HG03135 (cell line): ENCODE measurements around the gene TKFC.
"Not testable (repeated sequence)": the region's sequence is repeated elsewhere in the genome, so short reads cannot be mapped to it uniquely, and the experiment has no call there.

ENCODE experiments used
- ATAC-seq: cut with Tn5 transposase; IDR thresholded peaks from one replicate; pipeline ENCODE4 v1.9.1; 2021; ENCODE audit warnings: mild to moderate bottlenecking, moderate library complexity; ENCODE audit not compliant: unreplicated experiment

TKFC gene

GRCh38 chr11:61362542-61362875, 29.5 kb downstream of the TKFC start:
- ATAC-seq = no peak

DNA sequence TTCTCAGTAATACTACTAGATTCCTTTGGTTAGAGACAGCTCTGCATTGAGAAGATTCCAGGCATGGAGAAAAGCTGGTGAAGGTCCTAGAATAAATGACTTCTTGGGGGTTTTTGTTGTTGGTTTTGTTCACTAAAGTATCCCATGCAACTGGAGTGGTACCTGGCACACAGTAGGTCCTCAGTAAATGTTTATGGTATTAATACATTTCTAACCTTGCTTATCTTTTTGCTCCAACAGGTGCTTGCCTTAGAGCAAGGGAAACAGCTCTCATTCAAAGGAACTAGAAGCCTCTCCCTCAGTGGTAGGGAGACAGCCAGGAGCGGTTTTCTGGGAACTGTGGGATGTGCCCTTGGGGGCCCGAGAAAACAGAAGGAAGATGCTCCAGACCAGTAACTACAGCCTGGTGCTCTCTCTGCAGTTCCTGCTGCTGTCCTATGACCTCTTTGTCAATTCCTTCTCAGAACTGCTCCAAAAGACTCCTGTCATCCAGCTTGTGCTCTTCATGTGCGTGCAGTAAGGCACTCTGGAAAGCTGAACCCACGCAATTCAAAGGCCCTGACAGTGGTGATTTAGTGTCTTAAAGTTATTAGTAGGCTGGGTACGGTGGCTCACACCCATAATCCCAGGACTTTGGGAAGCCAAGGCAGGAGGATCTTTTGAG, 31.1 kb downstream of the TKFC start:
- ATAC-seq = no peak

- ATAC-seq = no peak
These were observed 34.4 kb downstream of the TKFC start for GRCh38 chr11:61367406-61367805.

DNA sequence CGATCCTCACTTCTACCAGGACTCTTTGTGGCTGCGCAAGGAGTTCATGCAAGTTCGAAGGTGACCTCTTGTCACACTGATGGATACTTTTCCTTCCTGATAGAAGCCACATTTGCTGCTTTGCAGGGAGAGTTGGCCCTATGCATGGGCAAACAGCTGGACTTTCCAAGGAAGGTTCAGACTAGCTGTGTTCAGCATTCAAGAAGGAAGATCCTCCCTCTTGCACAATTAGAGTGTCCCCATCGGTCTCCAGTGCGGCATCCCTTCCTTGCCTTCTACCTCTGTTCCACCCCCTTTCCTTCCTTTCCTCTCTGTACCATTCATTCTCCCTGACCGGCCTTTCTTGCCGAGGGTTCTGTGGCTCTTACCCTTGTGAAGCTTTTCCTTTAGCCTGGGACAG, 35.6 kb downstream of the TKFC start:
- no peak for ATAC-seq

DNA sequence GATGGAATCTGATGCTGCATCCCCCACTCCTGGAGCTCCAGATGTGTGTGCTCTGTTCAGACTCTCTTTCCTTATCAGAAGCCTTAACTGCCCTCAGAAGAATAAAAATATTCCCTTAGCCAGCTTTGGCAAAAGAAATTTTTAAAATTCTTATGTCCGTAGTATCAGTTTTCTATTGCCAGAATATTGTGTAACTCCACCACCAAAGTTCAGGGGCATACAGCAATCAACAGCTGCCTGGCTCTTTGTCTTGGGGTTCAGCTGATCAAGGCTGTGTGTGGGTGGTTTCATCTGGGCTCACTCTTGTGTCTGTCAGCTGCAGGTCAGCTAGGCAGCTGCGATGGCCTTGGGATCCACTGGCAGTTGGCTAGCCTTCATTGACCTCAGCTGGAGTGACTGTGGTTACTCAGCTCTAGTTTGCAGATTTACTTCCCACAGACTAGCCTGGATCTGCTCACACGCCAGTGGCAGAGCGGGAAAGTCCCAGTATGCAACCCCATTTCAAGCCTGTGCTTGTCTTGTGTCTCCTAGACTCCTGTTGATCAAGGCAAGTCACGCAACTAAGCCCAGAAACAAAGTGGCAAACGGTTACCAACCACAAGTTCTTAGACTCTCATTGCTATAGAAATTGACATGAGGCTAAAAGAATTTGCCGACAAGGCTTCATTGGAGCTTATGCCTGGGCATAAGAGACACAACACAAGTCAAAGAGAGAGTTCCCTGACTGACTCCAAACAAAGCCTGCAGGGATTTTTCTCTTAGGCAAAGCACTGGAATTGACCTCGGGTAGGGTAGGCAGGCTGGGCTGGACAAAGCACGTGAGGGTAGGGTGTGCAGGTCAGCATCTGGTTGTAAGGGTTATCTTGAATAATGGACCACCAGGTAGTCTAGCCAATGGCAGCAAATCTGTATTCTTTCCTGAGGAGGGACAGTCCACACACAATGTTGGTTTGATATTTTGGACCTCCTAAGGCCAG, 36.6 kb downstream of the TKFC start:
- ATAC-seq = no peak

GRCh38 chr11:61370349-61371005, 37.4 kb downstream of the TKFC start:
- ATAC-seq = no peak

GRCh38 chr11:61372659-61373420, 39.8 kb downstream of the TKFC start:
- ATAC-seq = no peak

- ATAC-seq = no peak
These were observed 42.7 kb downstream of the TKFC start for GRCh38 chr11:61375761-61376108.

DNA sequence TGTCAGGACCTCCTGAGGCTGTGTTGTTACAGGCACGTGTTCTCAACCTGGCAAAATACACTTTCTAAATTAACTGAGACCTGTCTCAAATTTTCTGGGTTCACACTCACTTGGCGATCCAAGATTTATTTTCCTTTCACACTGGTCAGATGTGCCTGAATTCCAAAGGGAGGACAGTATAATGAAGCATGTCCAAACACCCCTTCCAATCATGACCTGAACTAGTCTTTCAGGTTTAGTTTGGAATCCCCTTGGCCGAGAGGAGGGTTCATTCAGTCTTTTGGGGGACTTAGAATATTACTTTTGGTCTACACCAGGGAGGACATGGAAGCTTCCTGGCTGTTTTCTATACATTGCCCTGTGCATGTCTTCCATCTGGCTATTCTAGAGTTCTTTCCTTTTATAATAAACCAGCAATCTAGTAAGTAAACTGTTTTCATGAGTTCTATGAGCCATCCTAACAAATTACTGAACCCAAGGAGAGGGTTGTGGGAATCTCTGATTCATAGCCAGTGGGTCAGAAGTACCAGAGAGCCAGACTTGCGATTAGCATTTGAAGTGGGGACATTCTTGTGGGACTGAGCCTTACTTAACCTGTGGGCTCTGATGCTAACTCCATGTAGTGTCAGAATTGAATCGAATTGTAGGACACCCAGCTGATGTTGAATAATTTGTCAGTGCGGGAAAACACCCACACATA, 44.6 kb downstream of the TKFC start:
- no peak for ATAC-seq

GRCh38 chr11:61378713-61379313, 45.8 kb downstream of the TKFC start:
- ATAC-seq = no peak

GRCh38 chr11:61380884-61381283, 47.9 kb downstream of the TKFC start:
- ATAC-seq = no peak

DNA sequence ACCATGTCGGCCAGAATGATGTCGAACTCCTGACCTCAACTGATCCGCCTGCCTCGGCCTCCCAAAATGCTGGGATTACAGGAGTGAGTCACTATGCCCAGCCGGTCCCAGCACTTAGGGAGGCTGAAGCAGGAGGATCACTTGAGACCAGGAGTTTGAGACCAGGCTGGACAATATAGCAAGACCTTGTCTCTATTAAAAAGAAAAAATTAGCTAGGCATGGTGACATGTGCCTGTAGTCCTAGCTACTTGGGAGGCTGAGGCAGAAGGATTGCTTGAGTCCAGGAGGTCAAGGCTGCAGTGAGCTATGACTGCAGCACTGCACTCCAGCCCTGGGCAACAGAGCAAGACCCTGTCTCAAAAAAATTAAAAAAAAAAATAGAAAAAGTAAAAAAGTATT, 50.8 kb downstream of the TKFC start:
- not testable (repeated sequence) for ATAC-seq

- no peak for ATAC-seq
These were observed 51.5 kb downstream of the TKFC start for GRCh38 chr11:61384271-61385242.

- no peak for ATAC-seq
These were observed 57.1 kb downstream of the TKFC start for GRCh38 chr11:61390161-61390560.

DNA sequence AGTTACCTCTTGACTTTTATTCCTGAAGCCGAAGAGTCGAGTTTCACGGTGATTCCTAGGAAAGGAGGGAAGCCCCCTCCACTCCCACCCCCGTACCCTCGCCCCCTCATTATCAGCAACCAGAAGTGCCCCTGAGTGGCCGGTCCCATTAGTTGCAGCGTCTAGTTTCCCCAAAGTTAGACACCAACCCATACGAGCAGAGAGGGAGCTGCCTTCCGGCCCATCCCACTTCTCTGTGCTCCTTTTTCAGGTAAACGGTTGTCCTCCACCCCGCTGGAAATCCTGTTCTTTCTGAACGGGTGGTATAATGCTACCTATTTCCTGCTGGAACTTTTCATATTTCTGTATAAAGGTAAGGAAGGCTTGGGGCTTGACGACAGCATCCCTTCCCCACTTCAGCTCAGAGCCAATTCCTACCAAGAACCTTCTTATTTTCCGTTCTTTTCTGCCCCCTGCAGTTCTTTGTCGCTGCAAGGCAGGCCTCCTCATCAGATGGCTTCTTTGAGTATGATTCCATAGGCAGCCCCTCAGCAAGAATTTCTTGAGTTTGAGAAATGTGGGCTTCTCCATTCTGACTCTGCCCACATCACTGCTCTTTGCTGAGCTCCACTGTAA, 60.1 kb downstream of the TKFC start:
- peak; percentile 18 for ATAC-seq
